CD4-positive, alpha-beta T cell treated with Interleukin-1 beta for 1 hour (primary cell): ENCODE results near the gene WDR6.

Source experiments
- DNase-seq, 2 donors: peaks; one replicate each; pipeline ENCODE4 v3.0.0-alpha.2; 2020 to 2022

The WDR6 gene

GRCh38 chr3:49016414-49017228 lies 9.4 kb downstream of the WDR6 start:
- DNase-seq, result no peak

- no peak for DNase-seq
Measured at GRCh38 chr3:49017229-49017970, 10.2 kb downstream of the WDR6 start.

GRCh38 chr3:49017971-49018706 lies 10.9 kb downstream of the WDR6 start, which contains the start of gene DALRD3:
Gene DALRD3 (minus strand): TSS chr3:49018580. CDS start chr3:49018564, 16 bp downstream.
- DNase-seq, result peak; percentile 51 to 68

GRCh38 chr3:49018707-49019006 lies 11.5 kb downstream of the WDR6 start:
- no peak for DNase-seq

GRCh38 chr3:49019941-49020329 lies 12.7 kb downstream of the WDR6 start:
- no peak for DNase-seq

- peak; percentile 42 to 54 for DNase-seq
Measured at GRCh38 chr3:49020330-49021212, 13.4 kb downstream of the WDR6 start.

- peak; percentile 99 for DNase-seq
Measured at GRCh38 chr3:49021213-49021812, 14.1 kb downstream of the WDR6 start.

GRCh38 chr3:49021813-49022687 lies 14.9 kb downstream of the WDR6 start, which contains the start of gene NDUFAF3:
Gene NDUFAF3 (plus strand): TSS chr3:49022121. CDS start chr3:49022145, 24 bp downstream.
- peak; percentile 93 for DNase-seq

- DNase-seq, result no peak
Measured at GRCh38 chr3:49022688-49023171, 15.5 kb downstream of the WDR6 start.

- no peak for DNase-seq
Measured at GRCh38 chr3:49023775-49024174, 16.6 kb downstream of the WDR6 start.

- DNase-seq, result no peak
Measured at GRCh38 chr3:49024449-49024848, 17.3 kb downstream of the WDR6 start.

- peak in 1 of 2 donors; percentile 13 for DNase-seq
Measured at GRCh38 chr3:49025005-49025792, 18.0 kb downstream of the WDR6 start.

GRCh38 chr3:49025793-49026520 lies 18.8 kb downstream of the WDR6 start:
- DNase-seq, result no peak

GRCh38 chr3:49026536-49026935 lies 19.3 kb downstream of the WDR6 start:
- DNase-seq, result no peak

GRCh38 chr3:49027634-49028033 lies 20.4 kb downstream of the WDR6 start:
- DNase-seq, result no peak

GRCh38 chr3:49028298-49028672 lies 21.1 kb downstream of the WDR6 start:
- no peak for DNase-seq

GRCh38 chr3:49028673-49029562 lies 21.7 kb downstream of the WDR6 start, which contains the start of gene IMPDH2:
Gene IMPDH2 (minus strand): TSS chr3:49029398. CDS start chr3:49029350, 48 bp downstream.
- DNase-seq, result peak; percentile 96

- DNase-seq, result no peak
Measured at GRCh38 chr3:49029563-49029884, 22.3 kb downstream of the WDR6 start.
